Uterus (tissue), 2 donors: Measurements from ENCODE around the gene MRPS7.

Experiments
- POLR2A ChIP-seq, 2 donors: fragments of 450-650 bp; IDR thresholded peaks; one replicate each; pipeline ENCODE4 v1.6.1; 2016; ENCODE audit warnings: antibody characterized with exemption in 2 of 2, mild to moderate bottlenecking in 1 of 2, moderate library complexity in 1 of 2
- TF ChIP-seq, protein P1 (sequence below), 4 experiments: fragments of 200-600 bp in 2 of 4; fragments of 450-650 bp in 2 of 4; sonication (generic) in 2 of 4; IDR thresholded peaks; one replicate each; pipeline ENCODE4 v1.5.1; 2016 to 2019; ENCODE audit warnings: antibody characterized with exemption in 4 of 4, mild to moderate bottlenecking in 2 of 4, moderate library complexity in 1 of 4

DNA sequence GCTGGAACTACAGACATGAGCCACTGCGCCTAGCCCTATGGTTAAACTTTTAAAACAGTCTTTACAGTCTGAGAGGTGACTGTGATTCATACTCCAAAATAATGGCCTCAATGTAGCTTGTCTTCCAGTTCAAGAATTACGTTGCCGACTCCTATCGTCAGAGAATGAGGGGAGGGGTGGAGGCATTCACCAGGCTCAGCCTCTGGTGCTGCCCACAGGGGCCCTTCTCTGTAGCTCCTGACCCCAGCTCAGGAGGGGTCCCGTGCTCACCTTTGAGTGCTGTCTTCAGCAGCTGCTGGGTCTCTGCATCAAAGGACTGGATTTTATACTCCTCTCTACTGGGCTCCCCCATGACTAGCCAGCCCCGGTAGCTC lies 8.2 kb downstream of the MRPS7 start:
- TF ChIP-seq, protein P1, sequence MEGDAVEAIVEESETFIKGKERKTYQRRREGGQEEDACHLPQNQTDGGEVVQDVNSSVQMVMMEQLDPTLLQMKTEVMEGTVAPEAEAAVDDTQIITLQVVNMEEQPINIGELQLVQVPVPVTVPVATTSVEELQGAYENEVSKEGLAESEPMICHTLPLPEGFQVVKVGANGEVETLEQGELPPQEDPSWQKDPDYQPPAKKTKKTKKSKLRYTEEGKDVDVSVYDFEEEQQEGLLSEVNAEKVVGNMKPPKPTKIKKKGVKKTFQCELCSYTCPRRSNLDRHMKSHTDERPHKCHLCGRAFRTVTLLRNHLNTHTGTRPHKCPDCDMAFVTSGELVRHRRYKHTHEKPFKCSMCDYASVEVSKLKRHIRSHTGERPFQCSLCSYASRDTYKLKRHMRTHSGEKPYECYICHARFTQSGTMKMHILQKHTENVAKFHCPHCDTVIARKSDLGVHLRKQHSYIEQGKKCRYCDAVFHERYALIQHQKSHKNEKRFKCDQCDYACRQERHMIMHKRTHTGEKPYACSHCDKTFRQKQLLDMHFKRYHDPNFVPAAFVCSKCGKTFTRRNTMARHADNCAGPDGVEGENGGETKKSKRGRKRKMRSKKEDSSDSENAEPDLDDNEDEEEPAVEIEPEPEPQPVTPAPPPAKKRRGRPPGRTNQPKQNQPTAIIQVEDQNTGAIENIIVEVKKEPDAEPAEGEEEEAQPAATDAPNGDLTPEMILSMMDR (IDR thresholded peaks at IDR 0.05), result no peak
- no peak for TF ChIP-seq POLR2A (IDR thresholded peaks at IDR 0.05)
